GM12865 (cell line): ENCODE results near the gene BST1.

Source experiments
- DNase-seq: peaks from one replicate; pipeline ENCODE4 v3.0.0; 2010; ENCODE audit warnings: low read depth
- H3K4me3 ChIP-seq: 2 replicates; pipeline ENCODE4 v1.5.1; 2011; ENCODE audit warnings: mild to moderate bottlenecking, low read depth, low read length, control low read depth
- TF ChIP-seq, protein P1 (sequence below): IDR thresholded peaks from 2 replicates; pipeline ENCODE4 v1.5.1; 2011; ENCODE audit warnings: low read length, control low read depth, low read depth, inconsistent platforms; ENCODE audit not compliant: insufficient read depth; ENCODE audit errors: missing control alignments

BST1 gene

DNA sequence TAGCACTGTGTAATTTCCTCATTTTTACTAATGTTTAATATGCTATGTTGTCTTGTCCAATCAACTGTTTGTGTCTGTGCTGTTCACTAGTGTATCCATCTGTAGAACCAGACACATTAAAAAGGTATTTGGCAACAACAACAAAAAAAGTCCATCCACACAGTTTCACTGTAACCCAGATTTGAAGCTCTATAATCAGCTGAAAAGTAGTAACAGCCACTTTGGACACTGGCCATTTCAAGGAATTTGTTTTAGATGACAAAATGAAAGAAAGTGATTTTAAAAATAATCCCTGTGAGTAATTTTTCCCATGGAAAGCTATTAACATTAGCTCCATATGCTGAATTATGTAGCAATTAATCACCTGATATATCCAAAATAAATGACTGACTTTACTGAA is 45.5 kb upstream of the BST1 start:
- no peak for DNase-seq
- H3K4me3 ChIP-seq = no peak overlapping the region

DNA sequence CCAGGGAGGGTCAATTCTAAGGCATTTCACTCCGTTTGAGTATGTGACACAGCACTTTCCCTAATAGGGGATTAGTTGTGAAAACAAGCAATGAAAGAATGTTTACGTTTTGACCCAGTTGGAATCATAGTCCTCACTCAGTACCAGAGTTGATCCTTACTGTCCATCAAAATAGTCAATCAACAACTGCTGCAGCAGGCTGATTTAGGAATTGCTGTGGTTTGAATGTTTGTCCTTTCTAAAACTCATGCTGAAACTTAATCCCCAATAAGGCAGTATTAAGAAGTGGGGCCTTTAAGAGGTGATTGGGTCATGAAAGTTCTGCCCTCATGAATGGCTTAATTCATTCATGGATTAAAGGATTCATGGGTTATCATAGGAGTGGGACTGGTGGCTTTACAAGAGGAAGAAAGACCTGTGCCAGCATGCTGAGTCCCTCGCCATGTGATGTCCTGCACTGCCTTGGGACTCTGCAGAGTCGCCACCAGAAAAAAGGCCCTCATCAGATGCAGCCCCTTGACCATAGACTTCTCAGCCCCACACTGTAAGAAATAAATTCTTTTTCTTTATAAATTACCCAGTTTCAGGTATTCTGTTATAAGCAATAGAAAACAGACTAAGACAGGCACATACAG is 44.6 kb upstream of the BST1 start:
- TF ChIP-seq, protein P1, sequence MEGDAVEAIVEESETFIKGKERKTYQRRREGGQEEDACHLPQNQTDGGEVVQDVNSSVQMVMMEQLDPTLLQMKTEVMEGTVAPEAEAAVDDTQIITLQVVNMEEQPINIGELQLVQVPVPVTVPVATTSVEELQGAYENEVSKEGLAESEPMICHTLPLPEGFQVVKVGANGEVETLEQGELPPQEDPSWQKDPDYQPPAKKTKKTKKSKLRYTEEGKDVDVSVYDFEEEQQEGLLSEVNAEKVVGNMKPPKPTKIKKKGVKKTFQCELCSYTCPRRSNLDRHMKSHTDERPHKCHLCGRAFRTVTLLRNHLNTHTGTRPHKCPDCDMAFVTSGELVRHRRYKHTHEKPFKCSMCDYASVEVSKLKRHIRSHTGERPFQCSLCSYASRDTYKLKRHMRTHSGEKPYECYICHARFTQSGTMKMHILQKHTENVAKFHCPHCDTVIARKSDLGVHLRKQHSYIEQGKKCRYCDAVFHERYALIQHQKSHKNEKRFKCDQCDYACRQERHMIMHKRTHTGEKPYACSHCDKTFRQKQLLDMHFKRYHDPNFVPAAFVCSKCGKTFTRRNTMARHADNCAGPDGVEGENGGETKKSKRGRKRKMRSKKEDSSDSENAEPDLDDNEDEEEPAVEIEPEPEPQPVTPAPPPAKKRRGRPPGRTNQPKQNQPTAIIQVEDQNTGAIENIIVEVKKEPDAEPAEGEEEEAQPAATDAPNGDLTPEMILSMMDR = no peak
- no peak overlapping the region for H3K4me3 ChIP-seq
- no peak for DNase-seq

More for the DNA sequence above, 45.5 kb upstream of the BST1 start:
- TF ChIP-seq, protein P1 = no peak

DNA sequence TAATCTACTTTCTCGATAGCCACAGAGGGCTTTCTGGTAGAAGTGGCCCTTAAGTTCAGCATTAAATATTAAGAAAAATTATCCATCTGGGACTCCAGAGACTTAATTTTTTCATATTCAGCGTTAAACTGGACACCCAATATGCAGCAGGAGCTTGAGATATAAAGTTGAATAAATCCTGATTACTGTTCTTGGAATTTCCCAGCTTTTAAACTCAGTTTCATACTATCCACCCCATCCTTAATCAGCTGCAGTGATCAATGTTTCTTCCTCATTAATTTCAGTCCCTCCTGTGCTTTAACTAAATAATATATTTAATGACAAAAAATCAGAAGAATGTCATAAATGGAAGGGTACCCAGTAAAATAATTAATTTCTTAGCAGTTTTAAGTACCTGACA is 44.1 kb upstream of the BST1 start:
- TF ChIP-seq, protein P1 = no peak
- no peak for DNase-seq
- no peak overlapping the region for H3K4me3 ChIP-seq

DNA sequence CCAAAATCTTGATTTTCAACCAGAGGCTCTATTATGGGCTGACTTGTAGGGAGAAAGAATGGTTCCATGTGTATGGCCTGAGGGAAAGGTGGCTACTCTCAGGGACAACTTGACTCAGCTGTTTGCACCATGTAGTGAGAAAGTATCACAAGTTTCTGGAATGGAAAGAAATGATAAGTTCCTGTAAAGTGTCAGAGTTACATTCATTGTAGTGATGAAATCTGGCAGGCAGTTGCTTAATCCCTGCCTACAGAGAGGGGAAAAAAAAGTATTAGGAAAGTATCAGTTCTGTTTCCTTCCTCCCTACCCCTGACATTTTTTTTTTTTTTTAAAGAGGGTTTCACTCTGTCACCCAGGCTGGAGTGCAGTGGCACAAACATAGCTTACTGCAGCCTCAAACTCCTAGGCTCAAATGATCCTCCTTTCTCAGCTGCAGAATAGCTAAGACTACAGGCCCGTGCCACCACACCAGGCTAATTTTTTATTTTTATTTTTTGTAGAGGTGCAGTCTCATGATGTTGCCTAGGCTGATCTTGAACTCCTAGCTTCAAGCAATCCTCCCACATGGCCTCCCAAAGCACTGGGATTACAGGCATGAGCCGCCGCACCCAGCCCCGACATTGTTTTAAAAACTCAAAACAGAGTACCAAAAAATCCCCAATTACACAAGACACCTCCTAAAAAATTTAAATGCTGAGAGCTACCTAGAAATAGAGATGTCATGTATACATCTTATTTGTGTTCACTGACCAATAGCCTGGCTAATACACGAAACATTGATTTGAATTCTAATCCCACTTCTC is 42.9 kb upstream of the BST1 start:
- TF ChIP-seq, protein P1 = no peak
- DNase-seq = no peak
- no peak overlapping the region for H3K4me3 ChIP-seq

DNA sequence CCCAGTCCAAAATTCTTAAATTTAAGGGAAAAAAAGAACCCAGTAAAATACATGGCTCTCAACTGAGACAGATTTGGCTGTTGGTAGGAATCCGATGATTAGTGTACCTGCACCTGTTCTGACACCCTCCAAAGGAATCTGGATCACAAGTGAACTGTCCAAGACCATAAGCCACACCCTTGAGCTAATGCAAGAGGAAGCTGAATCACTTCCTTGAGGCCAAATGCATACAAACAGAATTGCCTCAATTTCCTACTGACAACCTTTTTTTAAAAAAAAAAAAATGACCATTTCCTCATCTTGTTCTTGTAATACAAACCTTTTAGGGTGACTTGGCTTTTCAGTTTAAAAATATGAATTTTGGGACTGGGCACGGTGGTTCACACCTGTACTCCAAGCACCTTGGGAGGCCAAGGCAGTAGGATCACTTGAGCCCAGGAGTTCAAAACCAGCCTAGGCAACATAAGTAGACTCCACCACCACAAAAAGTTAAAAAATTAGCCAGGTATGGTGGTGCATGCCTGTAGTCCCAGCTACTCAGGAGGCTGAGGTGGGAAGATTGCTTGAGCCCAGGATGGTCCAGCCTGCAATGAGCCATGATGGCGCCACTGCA is 37.0 kb upstream of the BST1 start:
- no peak overlapping the region for H3K4me3 ChIP-seq
- TF ChIP-seq, protein P1 = no peak
- no peak for DNase-seq

DNA sequence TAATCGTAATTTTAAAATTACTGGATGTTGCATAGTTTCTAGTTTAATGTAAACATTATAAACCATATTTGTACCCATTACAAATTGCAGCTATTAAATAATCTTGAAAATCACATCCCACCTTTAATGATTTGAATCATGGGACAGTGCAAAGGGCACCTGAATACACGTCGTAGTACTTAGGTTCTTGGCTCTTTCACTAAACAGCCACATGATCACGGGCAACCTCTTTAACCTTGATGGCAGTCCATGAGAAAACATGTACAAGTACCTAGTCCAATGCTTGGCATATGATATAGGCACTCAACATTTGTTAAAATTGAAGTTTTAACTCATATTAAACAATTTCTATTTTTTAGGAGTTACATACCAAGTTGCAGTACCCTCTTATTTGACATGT is 35.9 kb upstream of the BST1 start:
- no peak overlapping the region for H3K4me3 ChIP-seq
- no peak for DNase-seq
- TF ChIP-seq, protein P1 = no peak
